ENCODE measurements around the gene PGM5. TPM values are rescaled to one million over a fixed set of nuclear protein-coding genes. Genes with fewer than 3 reads are reported as not detected.

The PGM5 gene
- total and polyA plus RNA-seq, 2 donors from 2014 or later: 16.3 to 53.1 TPM

GRCh38 chr9:68546596-68547390 is 190.4 kb downstream of the PGM5 start:
- peak overlapping the region in 2 of 3 donors; percentile 10 to 32 for H3K4me3 ChIP-seq (ENCODE audit: low read length in 3 of 3)
- TF ChIP-seq CTCF (IDR thresholded peaks at IDR 0.05; ENCODE audit: borderline replicate concordance, extremely low read depth, insufficient read depth): no peak
- intact Hi-C loops (cut with DNase I): no loop called here
- peak overlapping the region; percentile 23 to 79 for H3K27ac ChIP-seq (ENCODE audit: low read depth in 2 of 2, low read length in 2 of 2)
- no peaks in the 10 kb centered on the region for H3K9me3 ChIP-seq (ENCODE audit: control insufficient read depth in 2 of 3, insufficient read depth in 1 of 3, low read length in 3 of 3)
- FAIRE-seq (peak; percentile 94), DNase-seq (peak in 4 of 5 donors; percentile 78 to 94 (median 88))
- H3K4me1 ChIP-seq (ENCODE audit: control insufficient read depth in 2 of 3, insufficient read depth in 2 of 3, low read depth in 1 of 3, low read length in 3 of 3): peaks cover 0 to 7% (median 6%) of the 10 kb centered on the region in 3 donors
- H3K36me3 ChIP-seq (ENCODE audit: control insufficient read depth in 2 of 3, insufficient read depth in 3 of 3, low read length in 3 of 3): no peaks in the 10 kb centered on the region
- no peak overlapping the region for H3K9ac ChIP-seq (ENCODE audit: low read length in 3 of 3)
- H3K27me3 ChIP-seq (ENCODE audit: control insufficient read depth, insufficient read depth, low read length): no peaks in the 10 kb centered on the region

- no peak overlapping the region for H3K27ac ChIP-seq (ENCODE audit: low read depth in 2 of 2, low read length in 2 of 2)
- FAIRE-seq (no peak), DNase-seq (no peak)
- no peak overlapping the region for H3K4me3 ChIP-seq (ENCODE audit: low read length in 3 of 3)
- no peaks in the 10 kb centered on the region for H3K9me3 ChIP-seq (ENCODE audit: control insufficient read depth in 2 of 3, insufficient read depth in 1 of 3, low read length in 3 of 3)
- peaks cover 0 to 3% (median 3%) of the 10 kb centered on the region in 3 donors for H3K4me1 ChIP-seq (ENCODE audit: control insufficient read depth in 2 of 3, insufficient read depth in 2 of 3, low read depth in 1 of 3, low read length in 3 of 3)
- intact Hi-C loops (cut with DNase I): no loop called here
- TF ChIP-seq CTCF (IDR thresholded peaks at IDR 0.05; ENCODE audit: borderline replicate concordance, extremely low read depth, insufficient read depth): no peak
- H3K36me3 ChIP-seq (ENCODE audit: control insufficient read depth in 2 of 3, insufficient read depth in 3 of 3, low read length in 3 of 3): no peaks in the 10 kb centered on the region
- H3K9ac ChIP-seq (ENCODE audit: low read length in 3 of 3): no peak overlapping the region
- no peaks in the 10 kb centered on the region for H3K27me3 ChIP-seq (ENCODE audit: control insufficient read depth, insufficient read depth, low read length)
Observed at GRCh38 chr9:68547417-68547816, 191.0 kb downstream of the PGM5 start.

GRCh38 chr9:68548241-68548640 is 191.8 kb downstream of the PGM5 start:
- DNase-seq (no peak), FAIRE-seq (no peak)
- Histone ChIP-seq H3K27me3 (ENCODE audit: control insufficient read depth, insufficient read depth, low read length) (no peaks in the 10 kb centered on the region), H3K9me3 (ENCODE audit: control insufficient read depth in 2 of 3, insufficient read depth in 1 of 3, low read length in 3 of 3) (no peaks in the 10 kb centered on the region), H3K27ac (ENCODE audit: low read depth in 2 of 2, low read length in 2 of 2) (no peak overlapping the region), H3K4me1 (ENCODE audit: control insufficient read depth in 2 of 3, insufficient read depth in 2 of 3, low read depth in 1 of 3, low read length in 3 of 3) (peaks cover 0 to 3% (median 3%) of the 10 kb centered on the region in 3 donors), H3K9ac (ENCODE audit: low read length in 3 of 3) (no peak overlapping the region), H3K36me3 (ENCODE audit: control insufficient read depth in 2 of 3, insufficient read depth in 3 of 3, low read length in 3 of 3) (no peaks in the 10 kb centered on the region), H3K4me3 (ENCODE audit: low read length in 3 of 3) (no peak overlapping the region)
- TF ChIP-seq CTCF (IDR thresholded peaks at IDR 0.05; ENCODE audit: borderline replicate concordance, extremely low read depth, insufficient read depth): no peak
- intact Hi-C loops (cut with DNase I): no loop called here

Data from kidney (tissue), 14 donors.